Measurements from ENCODE around the gene CLIP3. TPM values are rescaled to one million over a fixed set of nuclear protein-coding genes. Genes with fewer than 3 reads are reported as not detected.

Gene CLIP3
- total and polyA plus RNA-seq, 10 donors, result 2.7 to 18.0 (median 10.3) TPM

GRCh38 chr19:35990156-35990555 lies 42.5 kb downstream of the CLIP3 start:
- H3K4me1 ChIP-seq, result peaks cover 0 to 30% (median 26%) of the 10 kb centered on the region in 6 donors
- H3K36me3 ChIP-seq, result no peaks in the 10 kb centered on the region
- WGBS, 5 donors, result 88 to 96% (median 91%) methylated on average over 4 of the region's 4 CpGs
- peaks cover 0 to 7% (median 0%) of the 10 kb centered on the region in 8 donors for H3K9me3 ChIP-seq
- TF ChIP-seq POLR2A (IDR thresholded peaks at IDR 0.05) (no peak), CTCF (IDR thresholded peaks at IDR 0.05 in 8 of 11, conservative IDR thresholded peaks at IDR 0.05 in 3 of 11) (no peak), POLR2AphosphoS5 (IDR thresholded peaks at IDR 0.05) (no peak)
- H3K27me3 ChIP-seq (replicated peaks in 1 of 7), result peaks cover 0 to 39% (median 12%) of the 10 kb centered on the region in 7 donors
- H3K4me3 ChIP-seq, result no peak overlapping the region
- intact Hi-C loops (cut with DNase I; ENCODE audit: low total_unique reads), result no loop called here
- H3K27ac ChIP-seq, result no peak overlapping the region
- no peak for DNase-seq

DNA sequence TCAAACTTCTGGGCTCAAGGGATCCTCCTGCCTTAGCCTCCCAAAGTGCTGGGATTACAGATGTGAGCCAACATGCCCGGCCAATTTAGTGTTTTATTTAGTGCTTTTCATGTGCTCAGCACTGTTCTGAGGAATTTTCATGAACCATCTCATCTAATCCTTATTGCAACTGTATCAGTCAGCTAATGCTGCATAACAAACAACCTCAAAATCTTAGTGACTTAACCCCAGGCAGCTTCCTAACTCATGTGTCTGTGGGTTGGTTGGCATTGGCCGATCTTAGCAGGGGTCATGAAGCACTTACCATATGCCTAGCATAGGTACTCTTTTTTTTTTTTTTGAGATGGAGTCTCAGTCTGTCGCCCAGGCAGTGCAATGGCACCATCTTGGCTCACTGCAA lies 43.8 kb downstream of the CLIP3 start:
- TF ChIP-seq POLR2A (IDR thresholded peaks at IDR 0.05) (no peak), CTCF (IDR thresholded peaks at IDR 0.05 in 8 of 11, conservative IDR thresholded peaks at IDR 0.05 in 3 of 11) (no peak), POLR2AphosphoS5 (IDR thresholded peaks at IDR 0.05) (no peak)
- intact Hi-C loops (cut with DNase I; ENCODE audit: low total_unique reads), result no loop called here
- WGBS, 5 donors, result 90 to 100% (median 95%) methylated on average over 3 of the region's 3 CpGs

GRCh38 chr19:35987571-35987896 lies 45.1 kb downstream of the CLIP3 start:
- Histone ChIP-seq H3K4me1 (peaks cover 0 to 16% (median 14%) of the 10 kb centered on the region in 6 donors), H3K9me3 (peaks cover 0 to 7% (median 0%) of the 10 kb centered on the region in 8 donors), H3K4me3 (peak overlapping the region in 6 of 8 donors; percentile 27 to 74 (median 41)), H3K27me3 (replicated peaks in 1 of 7) (peaks cover 0 to 61% (median 12%) of the 10 kb centered on the region in 7 donors), H3K36me3 (no peaks in the 10 kb centered on the region), H3K27ac (no peak overlapping the region)
- no peak for DNase-seq
- WGBS, 5 donors, result 23 to 31% (median 27%) methylated on average over 8 of the region's 8 CpGs
- intact Hi-C loops (cut with DNase I; ENCODE audit: low total_unique reads), result no loop called here
- TF ChIP-seq CTCF (IDR thresholded peaks at IDR 0.05 in 8 of 11, conservative IDR thresholded peaks at IDR 0.05 in 3 of 11) (no peak), POLR2A (IDR thresholded peaks at IDR 0.05) (no peak), POLR2AphosphoS5 (IDR thresholded peaks at IDR 0.05) (no peak)

More for the DNA sequence above, 43.8 kb downstream of the CLIP3 start:
- H3K36me3 ChIP-seq, result no peaks in the 10 kb centered on the region
- no peak for DNase-seq
- peaks cover 0 to 7% (median 0%) of the 10 kb centered on the region in 8 donors for H3K9me3 ChIP-seq
- peaks cover 0 to 18% (median 16%) of the 10 kb centered on the region in 6 donors for H3K4me1 ChIP-seq
- H3K27ac ChIP-seq, result no peak overlapping the region
- H3K27me3 ChIP-seq (replicated peaks in 1 of 7), result peaks cover 0 to 51% (median 12%) of the 10 kb centered on the region in 7 donors
- no peak overlapping the region for H3K4me3 ChIP-seq

DNA sequence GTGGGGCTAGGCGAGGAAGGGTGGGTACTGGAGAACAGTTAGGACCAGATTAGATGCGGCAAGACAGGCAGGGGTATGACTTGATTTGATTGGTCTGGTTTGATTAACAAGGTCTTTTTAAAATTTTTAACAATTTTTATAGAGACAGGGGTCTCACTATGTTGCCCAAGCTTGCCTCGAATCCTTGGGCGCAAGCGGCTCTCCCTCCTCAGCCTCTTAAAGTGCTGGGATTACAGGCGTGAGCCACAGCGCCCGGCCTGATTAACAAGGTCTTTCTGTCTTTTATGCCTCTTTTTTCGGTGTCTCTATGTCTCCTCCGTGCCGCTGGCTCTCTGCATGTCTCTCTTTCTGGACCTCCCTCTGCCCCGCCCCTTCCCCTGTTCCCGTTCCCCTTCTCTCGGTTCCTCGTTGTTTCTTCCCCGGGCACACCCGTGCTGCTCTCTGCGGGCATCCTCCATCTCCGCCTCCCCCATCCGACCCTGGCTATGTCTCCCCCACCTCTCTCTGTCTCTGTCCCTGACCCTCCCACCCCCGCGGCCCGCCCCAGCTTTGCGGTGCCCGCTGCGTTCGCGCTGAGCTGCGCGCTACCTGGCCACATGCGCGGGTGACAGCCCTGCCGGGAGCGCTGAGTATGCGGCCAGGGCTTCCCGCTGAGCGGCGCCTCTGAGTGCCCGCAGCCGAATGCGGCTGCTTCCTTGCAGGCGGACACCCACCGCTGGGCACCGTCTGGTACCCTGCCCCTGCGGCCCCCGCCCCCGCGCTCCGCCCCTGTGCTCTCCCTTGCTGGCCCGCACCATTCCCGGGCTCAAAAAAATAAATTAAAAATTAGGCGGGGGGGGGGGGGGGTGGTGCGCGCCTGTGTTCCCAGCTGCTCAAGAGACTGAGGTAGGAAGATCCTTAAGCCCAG lies 45.8 kb downstream of the CLIP3 start:
- H3K9me3 ChIP-seq, result peaks cover 0 to 7% (median 0%) of the 10 kb centered on the region in 8 donors
- WGBS, 5 donors, result 8 to 10% (median 9%) methylated on average over 44 to 54 of the region's 54 CpGs
- intact Hi-C loops (cut with DNase I; ENCODE audit: low total_unique reads), result no loop called here
- no peaks in the 10 kb centered on the region for H3K36me3 ChIP-seq
- H3K4me1 ChIP-seq, result peaks cover 0 to 16% (median 14%) of the 10 kb centered on the region in 6 donors
- peak; percentile 87 for DNase-seq
- TF ChIP-seq POLR2AphosphoS5 (IDR thresholded peaks at IDR 0.05) (peak in 1 of 3 donors; percentile 18), POLR2A (IDR thresholded peaks at IDR 0.05) (no peak), CTCF (IDR thresholded peaks at IDR 0.05 in 8 of 11, conservative IDR thresholded peaks at IDR 0.05 in 3 of 11) (no peak)
- H3K27me3 ChIP-seq (replicated peaks in 1 of 7), result peaks cover 0 to 67% (median 12%) of the 10 kb centered on the region in 7 donors
- H3K4me3 ChIP-seq, result peak overlapping the region; percentile 3 to 74 (median 40)
- H3K27ac ChIP-seq, result peak overlapping the region in 2 of 8 donors; percentile 38 to 50
